ENCODE data around the gene ERVW-1.

DNA sequence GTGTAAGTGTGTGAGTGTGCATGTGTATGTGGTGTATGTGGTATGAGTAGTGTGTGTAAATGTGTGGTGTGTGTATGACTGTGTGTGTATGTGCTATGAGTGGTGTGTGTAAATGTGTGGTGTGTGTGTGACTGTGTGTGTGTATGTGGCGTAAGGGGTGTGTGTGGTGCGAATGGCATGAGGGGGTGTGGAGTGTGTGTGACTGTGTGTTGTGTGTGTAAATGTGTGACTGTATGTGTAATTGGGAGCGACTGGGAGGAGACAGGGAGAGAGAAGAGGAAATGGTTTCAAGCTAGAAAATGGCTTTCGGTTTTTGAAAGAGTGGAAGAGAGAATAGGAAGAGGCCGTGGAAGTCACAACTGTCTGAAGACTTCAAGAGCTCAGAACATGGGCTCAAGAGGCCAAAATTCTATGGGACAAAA is 54.0 kb downstream of the ERVW-1 start:
- TF ChIP-seq, protein P1, sequence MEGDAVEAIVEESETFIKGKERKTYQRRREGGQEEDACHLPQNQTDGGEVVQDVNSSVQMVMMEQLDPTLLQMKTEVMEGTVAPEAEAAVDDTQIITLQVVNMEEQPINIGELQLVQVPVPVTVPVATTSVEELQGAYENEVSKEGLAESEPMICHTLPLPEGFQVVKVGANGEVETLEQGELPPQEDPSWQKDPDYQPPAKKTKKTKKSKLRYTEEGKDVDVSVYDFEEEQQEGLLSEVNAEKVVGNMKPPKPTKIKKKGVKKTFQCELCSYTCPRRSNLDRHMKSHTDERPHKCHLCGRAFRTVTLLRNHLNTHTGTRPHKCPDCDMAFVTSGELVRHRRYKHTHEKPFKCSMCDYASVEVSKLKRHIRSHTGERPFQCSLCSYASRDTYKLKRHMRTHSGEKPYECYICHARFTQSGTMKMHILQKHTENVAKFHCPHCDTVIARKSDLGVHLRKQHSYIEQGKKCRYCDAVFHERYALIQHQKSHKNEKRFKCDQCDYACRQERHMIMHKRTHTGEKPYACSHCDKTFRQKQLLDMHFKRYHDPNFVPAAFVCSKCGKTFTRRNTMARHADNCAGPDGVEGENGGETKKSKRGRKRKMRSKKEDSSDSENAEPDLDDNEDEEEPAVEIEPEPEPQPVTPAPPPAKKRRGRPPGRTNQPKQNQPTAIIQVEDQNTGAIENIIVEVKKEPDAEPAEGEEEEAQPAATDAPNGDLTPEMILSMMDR (IDR thresholded peaks at IDR 0.05; ENCODE audit: low read depth, low read length) = no peak
- TF ChIP-seq EZH2phosphoT487 (IDR thresholded peaks at IDR 0.05; ENCODE audit: low read depth) = no peak
